Kidney glomerular epithelial cell (primary cell): ENCODE data around the gene TTC28.
A peak's percentile ranks its signal among the peaks of the same experiment; 100 is the strongest.

Experiments used
- DNase-seq: peaks from one replicate; lab custom pipeline; 2025; lab: John Stamatoyannopoulos, UW

Gene TTC28

DNA sequence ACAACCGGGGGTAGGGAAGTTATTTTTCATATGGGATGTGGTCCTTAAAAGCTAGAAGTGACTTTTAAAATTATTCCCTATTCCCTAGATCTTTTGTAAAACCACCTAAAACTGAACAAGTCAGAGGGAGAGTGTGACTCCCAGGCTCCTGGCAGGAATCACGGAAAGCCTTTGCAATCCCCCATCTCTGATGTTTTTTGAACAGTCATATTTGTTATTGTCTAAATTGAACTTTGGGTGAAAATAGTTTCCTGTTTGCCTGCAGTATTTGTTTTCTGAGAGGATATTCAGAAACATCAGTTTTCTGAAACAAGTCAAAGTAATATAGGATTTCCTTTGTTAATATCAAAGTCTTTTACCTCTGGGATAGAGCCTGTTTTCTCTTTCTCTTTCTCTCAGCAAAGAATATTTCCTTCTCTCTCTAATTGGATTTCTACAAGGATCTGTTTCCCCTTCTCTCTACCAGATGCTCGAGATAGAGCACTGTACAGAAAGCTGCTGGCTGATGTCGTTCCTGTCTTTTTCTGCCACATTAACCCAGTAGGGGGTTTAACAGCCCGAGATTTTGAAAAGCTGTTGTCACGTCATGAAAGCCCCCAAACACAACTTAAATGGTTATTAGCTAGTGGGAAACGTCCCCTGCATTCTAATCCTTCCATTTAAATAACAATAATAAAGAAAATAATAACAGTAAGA, 628.4 kb downstream of the TTC28 start:
- no peak for DNase-seq

DNA sequence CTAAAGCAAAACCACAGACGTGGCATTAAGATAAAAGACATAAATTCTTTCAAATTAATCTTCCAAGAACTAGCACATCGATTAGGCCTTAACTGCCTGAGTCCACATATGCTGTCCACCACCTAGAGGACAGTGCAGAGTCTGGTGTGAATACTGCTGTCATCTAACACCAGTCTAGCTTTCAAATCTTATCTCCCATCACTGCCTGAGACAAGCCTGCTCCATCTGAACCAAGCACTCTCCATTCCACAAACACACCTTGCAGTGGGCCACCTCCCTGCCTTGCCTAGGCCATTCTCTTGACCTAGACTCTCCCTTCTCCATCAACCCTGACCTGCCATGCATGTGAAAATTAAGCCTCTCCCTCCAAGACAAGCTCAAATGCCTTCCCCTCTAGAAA, 631.1 kb downstream of the TTC28 start:
- DNase-seq: no peak

DNA sequence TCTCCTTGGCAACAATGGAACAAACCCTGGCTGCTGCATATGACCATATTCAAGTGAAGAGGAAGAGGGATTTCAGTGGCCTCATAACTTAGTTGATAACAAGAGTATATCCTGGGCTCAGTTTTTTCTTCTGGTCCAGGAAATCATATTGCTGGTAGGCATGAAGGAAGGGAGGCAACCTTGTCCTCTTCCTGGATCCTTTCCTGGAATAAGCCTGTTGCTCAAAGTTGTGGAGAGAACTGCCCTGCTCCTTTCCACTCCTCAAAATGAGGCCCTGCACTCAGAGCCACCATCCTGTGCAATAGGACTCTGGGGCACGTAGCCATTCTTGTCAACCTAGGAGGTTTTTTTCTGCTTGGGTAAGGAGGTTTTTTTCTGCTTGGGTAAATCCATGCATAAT, 631.9 kb downstream of the TTC28 start:
- DNase-seq: no peak

DNA sequence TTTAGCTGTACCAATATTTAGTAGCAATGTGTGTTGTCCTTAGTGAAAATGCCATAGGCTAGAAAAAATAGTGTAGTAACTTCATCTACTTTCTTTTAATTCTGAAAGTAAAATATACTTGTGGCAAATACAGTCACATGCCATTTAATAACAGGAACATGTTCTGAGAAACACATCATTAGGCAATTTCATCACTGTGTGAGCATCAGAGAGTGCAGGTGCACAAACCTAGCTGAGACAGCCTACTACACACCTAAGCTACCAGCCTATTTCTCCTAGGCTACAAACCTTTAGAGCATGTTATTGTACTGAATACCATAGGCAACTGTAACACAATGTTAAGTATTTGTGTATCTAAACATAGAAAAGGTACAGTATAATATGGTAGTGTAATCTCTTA, 633.5 kb downstream of the TTC28 start:
- no peak for DNase-seq

DNA sequence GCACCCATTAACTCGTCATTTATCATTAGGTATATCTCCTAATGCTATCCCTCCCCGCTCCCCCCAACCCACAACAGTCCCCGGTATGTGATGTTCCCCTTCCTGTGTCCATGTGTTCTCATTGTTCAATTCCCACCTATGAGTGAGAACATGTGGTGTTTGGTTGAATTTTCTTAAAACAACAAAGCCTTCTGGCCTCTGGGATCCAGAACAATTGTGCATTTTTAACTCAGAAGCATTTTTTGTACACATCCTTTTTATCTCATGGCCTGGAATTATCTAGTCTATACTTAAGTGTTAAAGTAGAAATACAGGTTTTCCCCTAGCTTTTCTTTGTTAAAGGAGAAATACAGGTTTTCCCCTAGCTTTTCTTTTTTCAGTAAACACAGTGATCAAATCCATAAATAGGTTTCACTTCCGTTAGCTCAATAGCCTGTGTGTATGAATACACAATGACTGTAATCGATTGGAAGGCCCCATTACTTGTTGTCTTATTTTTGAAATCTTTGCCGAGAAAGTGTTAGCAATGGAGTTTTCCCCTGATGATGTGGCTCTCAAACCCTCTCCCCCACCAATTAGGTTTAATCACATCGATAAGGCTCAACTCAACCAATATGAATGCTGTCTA, 635.0 kb downstream of the TTC28 start:
- no peak for DNase-seq

DNA sequence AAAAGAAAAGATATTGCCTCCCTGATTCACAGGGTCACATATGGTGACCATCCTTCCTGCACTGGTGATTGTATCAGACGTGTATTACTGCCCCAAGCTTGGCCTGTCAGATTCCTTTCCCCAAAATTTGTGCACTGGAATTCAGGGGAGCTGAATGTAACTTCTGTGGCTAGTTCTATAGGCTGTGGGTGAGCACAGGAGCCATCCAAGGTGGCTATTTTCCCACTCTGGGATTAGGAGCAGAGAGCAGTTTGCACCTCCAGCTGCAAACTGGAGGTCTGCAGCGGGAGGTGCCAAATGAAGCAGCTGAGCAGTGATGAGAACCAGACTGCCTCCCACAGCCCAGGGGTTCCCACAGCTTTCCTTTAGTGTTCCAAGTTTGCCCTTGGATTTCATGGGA, 636.4 kb downstream of the TTC28 start:
- no peak for DNase-seq

DNA sequence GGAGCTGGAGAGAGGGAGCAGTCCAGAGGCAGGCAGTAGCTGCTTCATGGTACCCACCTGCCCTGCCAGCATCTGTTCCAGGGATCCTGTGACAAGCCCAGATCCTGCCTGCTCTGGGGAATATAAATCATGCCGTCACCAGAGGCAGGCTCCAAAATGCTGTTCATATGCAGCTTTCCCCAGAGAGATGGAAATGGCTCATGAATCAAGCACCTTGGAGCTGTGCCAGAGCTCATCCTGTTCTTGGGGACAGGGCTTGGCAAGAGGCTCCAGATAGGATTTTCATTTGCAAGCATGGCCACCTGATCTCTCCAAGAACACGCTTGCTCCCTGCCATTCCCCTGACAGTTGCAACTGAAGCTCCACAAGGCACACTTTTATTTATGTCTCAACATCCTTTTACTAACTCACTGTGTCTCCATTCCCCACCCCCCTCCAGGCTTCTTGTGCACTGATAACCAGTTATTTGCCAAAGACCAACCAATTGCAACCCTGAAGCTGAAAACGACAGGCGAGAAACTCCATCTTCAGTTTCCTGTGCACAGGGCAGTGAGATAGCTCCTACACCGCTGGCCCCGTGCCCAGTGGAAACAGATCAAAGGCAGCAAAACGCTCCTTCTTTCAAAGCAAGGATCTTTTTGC, 644.8 kb downstream of the TTC28 start:
- DNase-seq: no peak

DNA sequence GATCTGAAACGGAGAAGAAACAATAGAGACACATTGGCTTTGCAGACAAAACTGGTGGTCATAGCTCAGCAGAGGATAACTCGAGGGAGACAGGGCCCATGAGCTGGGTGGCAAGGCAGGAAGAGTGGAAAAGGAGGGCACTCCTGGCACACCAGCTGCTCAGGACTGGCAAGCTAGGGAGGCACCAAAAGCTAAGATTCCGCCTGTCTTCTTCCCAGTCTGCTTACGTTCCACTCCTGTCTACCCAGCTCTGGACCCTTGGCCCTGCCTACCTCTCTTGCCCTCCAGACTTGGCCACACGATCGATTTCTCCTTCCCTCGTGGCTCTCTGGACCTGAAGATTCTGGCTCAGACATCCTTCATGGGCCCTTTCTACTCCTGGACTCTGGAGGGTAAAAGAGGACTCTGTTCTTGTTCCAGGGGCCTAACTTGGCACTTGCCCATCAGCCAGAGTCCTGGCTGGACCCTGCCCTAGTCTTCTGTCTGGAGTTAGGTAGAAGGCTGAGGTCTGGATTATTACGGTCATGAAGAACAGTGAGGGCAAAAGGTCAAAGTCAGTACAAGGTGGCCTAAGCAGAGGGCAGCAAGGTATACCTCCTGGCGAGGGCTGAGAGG, 645.4 kb downstream of the TTC28 start:
- no peak for DNase-seq

DNA sequence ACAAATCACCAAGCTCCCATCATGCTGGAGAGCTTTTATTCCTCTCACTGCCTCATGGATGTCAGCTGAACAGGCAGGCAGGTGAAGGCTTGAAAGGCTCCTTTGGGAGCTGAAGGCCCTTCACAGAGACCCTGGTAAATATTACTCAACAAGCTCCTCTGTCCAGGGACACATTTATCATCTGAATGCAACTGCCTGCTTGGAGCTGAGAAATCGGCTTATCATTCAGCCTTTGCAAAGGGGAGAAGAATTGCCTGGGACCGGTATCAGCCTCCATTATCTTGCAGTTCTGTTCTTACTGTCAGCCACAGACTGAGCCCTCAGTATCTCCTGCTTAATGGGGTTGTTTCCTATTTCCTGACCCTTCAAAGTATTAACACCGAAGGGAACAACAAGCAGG, 646.8 kb downstream of the TTC28 start:
- no peak for DNase-seq

DNA sequence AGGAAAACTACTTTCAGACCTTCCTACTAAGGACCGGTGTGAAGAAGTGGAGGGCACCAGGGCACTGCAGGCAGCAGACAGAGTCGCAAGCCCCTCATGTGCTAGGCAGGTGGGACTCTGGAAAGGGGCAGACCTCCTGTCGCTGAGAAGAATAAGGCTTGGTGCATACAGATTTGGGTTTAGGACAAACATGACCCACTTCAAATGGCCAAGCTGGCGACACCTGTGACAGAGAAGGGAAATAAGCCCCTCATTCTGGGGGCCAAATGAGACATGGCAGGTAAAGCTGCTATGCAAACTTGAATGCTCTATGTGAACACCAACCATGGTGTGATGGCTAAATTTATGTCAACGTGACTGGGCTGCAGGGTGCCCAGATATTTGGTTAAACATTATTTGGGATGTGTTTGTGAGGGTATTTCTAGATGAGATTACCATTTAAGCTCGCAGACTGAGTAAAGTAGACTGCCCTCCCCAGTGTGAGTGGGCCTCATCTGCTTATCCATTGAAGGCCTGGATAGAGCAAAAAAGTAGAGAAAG, 648.2 kb downstream of the TTC28 start:
- no peak for DNase-seq

DNA sequence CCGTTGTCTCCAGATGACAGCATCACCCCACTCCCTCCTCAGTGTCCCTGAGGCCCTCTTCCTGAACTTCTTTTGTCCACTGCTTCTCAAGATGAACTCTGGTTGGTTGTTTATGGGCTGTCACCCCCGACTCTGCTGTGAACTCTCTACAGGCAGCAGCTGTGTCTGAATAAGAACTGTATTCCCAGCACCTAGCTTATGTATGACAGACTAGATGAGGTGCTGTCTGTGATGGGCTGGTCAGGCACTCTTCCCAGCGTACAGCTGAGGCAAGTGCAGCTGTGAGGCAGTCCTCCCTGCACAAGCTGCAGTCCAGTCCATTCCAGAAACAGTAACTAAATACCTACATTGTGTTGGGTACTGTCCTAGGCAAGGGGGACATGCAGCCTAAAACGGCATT, 649.2 kb downstream of the TTC28 start:
- no peak for DNase-seq

DNA sequence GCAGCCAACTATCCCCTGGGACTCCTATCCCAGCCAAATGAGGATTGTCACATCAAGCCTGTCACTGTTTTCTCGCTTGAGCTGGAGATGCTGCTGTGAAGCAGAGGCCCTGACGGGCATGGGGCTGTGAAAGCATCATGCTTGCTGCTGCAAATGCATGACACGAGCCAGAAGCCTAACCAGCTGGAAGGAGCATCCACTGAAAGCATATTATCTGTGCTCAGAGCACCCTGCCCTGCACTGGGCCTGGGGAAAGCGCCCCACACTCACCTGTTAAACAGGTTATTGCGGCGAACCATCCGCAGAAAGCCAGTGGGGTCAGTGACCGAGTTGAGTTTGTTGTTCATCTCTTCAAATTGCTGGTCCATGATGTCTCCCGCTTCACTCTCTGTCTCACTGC, 649.7 kb downstream of the TTC28 start:
- DNase-seq: no peak

DNA sequence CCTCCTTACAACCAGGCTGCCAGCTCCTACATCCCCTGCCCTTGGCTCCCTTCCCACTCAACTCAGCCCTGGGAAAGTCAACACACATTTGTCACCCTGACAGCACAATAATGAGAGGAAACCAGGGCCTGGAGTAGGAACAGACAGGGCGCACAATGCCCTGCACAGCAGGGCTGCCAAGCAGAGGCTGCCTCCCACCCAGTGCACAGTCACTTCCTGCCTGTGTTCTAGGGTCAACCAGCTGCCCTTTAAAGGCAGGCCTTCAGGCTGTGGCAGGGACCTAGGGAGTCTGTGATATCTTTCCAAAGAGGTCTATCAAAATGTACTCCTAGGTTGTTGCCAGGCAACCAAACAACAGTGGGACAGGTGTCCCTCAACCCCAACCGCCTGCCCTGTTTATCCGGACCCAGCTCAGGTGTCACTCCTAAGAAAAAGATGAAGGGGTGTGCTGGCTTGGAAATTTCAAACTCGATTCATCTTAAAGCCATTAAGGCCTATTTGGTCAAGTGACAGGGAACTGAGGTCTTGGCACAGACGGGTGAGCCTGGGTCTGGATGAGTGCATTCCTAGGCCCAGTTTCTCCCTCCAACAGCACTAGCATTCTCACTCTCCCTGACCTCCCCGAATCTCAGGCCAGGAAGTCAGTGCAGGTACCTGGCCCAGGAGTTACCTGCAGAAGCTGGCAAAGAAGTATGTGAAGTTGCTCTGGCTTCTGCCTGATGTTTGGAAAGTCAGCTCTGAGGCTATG, 650.3 kb downstream of the TTC28 start:
- DNase-seq: peak; percentile 70

DNA sequence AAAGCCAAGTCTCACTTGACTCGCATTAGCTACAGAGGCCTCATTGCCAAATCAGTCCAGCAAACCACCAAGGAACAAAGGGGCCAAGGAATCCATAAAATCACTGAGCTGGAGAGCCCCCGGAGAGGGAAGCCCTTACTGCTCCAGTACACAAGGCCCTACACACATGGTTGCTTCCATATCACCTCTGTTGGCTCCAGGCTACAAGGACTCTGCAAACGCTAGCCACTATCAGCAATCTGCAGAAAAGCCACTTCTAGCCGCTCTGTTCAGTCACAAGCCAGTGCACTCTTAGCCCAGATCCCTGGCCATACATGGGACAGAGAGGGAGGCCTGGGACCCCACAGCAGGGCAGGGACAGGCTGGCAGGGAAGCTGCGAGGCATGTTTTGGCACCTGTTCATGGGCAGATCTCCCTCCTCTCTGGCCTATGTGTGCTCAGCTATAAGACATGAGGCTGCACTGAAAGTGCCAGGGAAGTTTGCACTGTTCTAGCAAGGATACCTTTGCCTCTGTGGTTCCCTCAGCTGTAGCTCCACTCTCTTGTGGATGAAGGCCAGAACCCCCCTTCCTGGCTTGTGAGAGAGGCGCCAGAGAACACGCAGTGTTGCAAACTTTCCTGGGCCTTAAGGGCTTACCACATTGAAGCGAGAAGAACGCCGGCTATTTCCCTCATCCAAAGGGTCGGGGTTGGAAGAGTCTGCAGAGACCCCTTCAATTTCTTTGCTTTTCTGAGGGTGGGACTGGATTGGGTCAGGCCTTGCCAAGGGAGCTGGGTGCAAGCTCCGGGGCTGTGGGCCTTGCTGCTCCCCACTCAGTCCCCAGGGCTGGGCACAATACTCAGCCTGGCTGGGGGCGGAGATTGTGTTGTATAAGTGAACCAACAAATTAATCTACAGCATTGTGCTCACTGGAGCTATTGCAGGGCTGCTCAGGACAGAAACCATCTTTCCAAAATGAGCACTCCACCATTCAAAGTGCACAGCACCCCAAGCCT, 651.9 kb downstream of the TTC28 start:
- DNase-seq: peak; percentile 12

DNA sequence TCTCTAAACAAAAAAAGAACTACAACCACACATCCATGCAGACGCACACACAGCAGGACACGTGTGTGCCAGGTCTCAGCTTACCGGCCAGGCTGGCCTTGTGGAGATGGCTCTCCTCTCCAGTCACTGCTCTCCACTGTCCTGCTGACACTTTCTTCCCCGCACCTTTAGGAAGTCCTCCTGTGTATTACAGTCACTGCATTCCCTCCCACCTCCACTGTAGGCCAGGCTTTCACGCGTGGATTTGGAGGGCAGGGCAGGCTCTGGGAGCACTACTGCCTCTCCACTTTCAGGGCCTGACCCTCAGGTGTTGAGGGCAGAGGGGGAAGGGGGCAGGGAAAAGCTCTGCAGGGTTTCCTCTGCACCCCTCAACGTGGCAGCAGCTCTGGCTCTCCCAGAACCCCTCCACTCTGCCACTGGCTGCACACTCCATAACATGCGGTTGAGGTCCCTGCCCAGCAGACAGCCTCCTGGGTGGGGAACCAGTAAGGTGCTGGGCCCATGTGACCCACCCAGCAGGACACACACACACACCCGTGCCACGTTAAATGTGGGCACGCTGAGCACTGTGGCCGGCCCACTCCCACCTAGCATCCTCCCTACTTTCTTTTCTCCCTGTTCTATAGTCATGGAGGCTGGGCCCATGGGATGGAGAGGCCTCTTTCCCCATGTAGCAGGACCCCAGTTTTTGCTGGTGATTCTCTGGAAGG, 653.6 kb downstream of the TTC28 start:
- DNase-seq: no peak

DNA sequence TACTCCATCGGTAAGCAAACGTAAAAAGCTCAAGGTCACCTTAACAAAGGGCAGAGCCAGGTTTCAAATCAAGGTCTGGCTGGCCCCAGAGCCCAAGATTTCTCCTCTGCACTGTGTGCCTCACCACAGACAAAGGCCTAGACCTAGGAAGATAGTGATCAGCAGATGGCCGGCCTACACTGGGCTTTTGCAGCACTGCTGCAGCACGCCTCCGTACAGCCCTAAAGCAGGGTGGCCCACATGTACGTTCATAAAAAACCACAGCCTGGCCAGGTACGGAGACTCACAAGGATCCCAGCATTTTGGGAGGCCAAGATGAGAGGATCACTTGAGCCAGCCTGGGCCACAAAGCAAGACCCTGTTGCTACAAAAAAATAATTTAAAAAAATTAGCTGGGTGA, 654.3 kb downstream of the TTC28 start:
- no peak for DNase-seq

DNA sequence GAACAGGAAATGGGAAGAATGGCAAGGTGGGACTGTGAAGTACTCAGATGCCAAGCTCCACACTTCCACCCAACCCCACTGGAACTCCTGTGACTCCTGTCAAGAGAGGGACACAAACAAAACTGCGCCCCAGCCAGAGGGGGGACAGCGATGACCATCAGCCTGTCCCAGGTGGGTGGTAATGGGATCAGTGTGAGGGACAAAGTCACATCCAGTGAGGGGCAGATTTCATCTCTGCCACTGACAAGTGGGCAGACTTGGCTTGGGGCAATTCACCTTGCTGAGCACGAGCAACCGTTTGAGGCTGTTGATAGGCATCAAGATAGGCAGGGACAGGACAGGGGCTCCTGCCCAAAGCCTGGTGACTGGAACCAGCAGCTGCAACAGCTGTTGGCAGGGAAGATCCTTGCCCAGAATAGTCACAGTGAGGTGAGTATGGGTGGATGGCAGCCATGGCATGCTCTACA, 655.2 kb downstream of the TTC28 start:
- no peak for DNase-seq

DNA sequence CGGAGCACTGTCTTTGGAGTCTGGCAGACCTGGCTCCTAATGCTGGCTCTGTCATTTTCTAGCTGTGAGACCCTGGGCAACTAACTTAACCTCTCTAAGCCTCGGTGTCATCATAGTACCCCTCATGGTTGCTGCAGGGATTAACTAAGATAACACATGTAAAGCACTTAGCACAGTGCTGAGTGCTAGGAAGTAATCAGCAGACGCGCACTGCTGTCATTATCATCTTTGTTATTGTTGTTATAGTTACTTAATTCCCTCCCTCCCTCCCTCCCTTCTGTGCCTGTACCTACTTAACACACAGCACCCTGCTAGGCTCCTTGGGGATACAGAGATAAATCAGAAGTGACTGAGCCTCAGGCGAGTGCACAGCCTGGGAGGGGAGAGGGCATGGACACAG, 655.9 kb downstream of the TTC28 start:
- DNase-seq: no peak

DNA sequence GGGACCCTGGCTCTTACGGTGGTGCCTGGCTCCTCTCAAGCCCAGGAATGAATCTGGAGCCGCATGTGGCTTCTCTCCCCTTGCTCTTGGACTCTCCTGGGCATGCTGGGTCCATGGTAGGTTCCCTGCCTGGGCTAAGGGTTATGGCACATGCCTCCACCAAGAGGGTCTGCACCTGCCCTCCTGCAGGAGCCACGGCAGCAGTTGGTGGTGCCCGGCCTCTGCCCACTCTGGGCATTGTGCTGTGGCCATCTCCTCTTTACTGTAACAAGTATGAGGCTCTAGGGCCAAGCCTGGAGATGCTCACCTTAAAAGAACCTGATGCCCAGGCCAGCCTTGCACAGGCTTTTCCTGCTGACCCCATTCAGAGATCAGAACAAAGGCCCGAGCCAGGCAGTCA, 656.6 kb downstream of the TTC28 start:
- no peak for DNase-seq

DNA sequence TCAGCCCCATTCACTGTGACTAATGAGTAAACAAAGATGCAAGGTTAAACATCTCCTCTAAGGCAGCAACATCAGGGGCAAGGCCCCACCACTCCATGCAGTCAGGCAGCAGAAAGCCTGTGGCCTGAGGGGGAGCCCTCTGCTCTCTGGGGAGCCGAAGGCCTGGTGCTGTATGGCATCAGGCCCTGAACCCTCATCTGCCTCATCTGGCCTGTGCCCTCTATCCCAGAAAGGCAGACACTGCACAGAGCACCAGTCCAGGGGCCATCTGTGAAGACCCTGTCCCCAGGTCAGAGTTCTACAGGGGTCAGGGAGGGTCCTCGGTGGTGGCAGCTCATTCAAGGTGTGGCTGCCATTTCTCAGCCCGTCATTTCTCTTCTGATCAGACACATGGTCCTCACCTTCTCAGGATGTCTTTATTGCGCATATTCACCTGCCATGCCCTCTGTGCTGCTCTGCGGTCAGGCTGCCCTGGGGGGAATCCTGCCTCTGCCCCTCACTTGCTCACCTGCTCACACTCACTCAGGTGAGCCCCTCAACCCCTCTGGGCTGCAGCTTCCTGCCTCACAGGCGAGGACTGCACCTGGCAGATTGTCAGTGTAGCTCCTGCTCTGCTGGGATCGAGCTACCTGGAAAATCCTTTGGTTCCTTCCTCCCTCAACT, 657.5 kb downstream of the TTC28 start:
- DNase-seq: no peak
